T1000 (cell line): ENCODE measurements around the gene SUFU.
A peak's percentile ranks its signal among the peaks of the same experiment; 100 is the strongest.

Experiments used
- DNase-seq: peaks from one replicate; lab custom pipeline; 2025; ENCODE audit warnings: mixed read lengths; lab: John Stamatoyannopoulos, UW

Gene SUFU

DNA sequence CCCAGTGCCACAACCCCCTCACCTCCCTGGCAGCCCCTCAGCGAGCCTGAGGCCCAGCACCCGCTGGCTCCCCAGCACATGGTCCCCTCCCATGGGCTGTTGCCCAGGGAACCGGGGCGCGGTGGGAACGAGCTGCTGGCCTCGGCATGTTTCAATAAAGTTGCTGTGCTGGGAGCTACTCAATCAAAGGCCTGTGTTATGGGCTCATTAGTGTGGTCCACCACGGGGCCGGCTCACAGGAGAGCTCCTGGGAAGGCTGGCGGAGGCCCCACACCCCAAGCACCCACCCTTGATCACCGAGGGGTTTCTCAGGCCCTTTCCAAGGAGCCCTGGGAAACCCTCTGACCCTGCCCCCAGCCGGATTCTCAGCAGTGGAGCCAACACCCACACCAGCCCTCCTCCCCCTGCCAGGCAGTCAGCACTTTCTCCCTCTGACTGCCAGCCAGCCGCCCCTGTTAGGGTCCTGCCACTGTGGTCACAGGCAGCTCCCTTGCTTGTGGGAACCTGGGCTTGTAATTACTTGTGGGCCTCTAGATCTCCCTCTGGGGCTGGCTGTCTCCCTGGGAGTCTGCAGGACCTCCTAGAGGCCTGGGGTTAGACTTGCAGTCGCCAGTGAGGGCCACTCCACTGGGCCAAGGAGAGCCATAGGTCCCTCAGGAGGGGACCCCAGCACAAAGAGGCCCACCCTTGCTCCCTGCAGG lies 115.7 kb downstream of the SUFU start:
- DNase-seq: no peak

DNA sequence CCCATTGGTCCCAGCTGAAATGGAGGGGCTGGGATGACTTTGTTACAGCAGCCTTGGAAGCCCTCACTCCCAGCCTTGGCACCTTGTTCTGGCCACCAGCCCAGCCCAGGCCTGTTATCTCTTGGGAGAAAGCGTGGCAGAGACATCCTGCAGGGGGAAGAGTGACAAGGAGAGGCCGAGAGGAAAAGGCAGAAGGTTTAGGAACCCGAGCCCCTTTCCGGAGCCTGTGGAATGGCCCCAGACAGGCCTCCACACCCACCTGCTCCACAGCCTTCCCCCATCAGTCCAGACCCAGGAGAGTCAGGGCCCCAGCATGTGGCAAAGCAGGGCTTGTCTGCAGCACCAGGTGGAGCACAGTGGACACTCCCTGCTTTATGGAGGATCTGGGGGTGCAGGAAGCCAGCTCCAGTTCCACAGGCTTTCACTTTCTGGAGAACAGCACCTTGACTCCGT lies 116.4 kb downstream of the SUFU start:
- no peak for DNase-seq

DNA sequence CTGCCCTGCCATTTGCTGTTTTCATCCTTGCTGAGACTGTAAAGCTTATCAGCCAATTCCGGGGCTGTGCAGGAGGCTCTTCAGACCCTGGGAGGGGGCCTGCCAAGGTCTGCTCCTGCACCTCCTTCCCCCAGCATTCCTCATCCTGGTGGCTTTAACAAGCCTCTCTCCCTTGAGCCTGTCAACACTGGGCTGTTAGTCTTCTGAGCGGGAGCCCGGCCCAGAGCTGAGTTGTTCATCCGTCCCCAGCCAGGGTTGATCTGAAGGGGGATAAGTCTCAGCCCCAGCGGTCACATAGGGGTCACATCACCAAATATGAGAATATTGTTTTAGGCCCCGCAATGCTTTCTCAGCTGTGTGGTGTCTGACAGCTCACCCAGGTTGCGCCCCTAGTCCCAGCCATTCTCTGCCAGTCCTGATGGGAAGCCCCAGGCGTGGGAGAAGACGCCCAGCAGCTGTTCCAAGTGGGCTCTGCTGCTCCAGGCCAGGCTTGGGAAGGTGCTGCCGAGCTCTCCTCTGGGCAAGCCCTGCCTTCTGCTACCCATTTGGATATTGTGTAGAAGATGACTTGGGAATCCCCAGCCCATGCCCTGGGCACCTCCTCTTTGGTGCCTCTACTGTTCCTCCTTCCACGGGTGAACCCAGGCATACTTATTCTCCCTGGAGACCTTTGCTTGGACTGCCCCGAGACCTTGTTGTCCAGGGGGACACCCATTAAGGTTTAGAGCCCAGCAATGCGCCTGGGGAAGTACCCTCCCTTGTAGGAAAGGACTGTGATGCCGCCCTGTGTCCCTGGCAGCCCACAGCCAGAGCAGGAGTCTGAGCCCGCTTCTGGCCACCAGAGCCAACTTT lies 117.0 kb downstream of the SUFU start:
- DNase-seq: no peak

DNA sequence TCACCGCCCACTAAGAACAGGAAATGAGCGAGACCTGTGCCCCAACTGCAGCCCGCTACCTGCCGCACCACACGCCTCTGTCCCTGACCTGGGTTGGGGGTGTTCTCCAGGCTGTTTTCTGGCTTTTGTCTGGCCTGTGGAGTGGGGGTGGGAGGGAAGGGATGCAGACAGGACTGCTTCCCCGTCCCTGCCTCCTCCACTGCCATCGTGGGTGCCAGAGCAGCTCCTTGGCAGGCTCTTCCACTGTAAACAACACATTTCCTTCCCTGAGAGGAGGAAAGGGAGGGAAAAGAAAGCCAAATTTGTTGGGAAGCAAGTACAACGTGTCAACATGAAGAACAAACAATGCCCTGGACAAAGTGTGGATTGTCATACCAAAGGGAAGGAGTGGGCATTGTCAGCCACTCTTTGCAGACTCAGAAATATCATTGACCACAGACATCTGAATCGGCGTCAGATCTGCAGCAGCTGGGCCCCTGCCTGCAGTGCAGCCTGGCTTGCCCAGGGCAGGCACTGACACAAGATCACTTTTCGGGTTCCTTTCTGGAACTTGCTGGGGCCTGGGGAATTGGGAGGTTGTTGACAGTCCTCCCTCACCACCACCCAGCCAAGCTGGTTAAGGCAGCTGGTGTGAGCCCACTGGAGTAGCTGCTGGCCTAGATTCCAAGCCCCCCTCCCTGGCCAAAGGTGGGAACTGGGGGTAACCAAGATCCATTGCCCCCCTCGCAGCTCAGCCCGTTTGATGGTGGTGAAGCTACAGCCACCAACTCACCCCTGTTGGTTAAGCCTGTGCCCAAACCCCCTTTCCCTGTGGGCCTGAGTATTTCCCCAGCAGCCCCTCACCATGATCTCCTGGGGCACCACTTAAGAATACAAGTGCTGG lies 117.9 kb downstream of the SUFU start:
- no peak for DNase-seq

DNA sequence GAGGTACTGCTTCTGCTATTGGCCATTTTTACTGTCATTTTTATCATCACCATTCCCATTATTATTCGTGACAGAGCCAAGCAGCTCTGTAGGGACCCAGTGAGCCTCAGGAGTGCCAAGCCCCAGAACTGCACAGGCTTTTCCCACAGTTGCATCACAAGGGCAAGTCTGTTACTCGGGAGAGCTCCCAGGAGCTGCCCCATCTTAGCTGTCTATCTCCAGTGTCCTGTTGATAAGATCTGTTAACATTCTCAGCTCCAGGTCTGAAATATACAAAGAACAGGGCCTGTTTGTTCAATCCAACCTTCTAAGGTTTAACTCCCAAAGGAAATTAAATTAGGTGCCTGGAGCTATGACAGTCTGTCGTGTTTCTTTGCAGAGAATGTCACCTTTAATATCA lies 120.3 kb downstream of the SUFU start:
- no peak for DNase-seq

DNA sequence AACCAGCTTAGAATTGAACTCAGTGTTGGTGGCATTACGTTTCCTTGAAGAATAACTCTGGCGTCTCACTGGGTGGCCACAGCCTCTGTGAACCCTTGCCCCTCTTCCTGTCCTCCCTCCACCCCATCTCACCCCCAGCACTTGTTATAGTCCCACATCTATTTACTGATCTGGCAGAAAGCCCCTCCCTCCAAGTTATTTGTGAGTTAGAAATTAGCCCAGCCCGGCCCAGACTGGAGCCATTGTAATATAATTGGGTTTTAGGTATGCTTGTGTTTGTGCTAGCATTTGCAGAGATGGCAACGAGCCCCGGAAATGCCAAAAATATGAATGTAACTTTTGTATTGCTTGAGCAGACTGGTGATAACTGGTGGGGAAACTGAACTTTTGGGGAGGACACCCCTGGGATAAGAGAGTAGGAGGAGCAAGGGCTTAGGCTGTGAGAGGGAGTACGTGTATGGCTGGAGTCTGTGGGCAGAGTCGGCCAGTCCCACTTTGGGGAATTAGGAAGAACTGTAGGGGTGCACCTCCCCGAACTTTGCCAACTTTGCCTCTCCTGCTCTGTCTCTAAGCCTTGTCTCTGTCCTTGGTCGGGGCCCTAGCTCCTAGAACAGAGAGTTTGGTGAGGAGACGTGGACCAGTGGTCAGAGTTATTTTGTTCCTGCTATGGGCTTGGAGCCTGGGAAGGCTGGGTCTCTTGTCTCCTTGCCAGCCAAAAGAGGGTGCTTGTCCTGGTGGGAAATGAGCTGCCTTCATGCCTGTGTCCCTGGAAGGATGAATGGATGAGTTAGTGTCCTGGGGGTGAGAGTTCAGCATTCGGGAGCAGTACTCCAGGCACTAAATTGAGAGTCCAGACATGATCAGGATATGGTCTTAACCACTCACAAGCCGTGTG lies 121.2 kb downstream of the SUFU start:
- no peak for DNase-seq

DNA sequence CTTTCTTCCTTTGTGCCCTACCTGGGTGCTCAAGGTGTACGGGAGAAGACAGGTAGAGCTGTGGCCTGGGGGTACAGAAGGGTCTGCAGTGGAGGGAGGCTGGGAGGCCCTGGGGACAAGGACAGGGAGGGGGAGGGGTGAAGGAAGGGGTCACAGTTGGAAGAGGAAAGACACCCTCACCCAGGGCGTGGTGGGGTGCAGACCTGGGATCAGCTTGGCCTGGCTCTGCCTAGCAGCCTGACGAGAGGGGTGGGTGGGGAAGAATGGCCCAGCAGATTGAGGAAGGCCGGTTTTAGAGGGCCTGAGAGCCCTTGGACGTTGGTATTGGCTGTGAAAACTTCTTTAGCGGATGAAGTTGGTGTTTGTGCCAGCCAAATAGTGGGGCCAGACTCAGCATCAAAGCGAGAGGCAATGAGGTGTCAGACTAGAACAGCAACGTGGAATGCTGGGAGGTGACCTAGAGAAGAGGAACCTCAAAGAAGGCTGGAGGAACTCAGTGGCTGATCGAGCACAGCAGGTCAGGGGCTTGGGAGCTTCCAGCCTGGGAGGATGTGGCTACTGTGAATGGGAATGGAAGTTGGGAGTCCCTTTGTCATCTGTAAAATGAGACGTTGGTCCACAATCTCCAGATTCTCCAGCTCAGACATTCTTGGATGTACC lies 122.4 kb downstream of the SUFU start:
- no peak for DNase-seq

DNA sequence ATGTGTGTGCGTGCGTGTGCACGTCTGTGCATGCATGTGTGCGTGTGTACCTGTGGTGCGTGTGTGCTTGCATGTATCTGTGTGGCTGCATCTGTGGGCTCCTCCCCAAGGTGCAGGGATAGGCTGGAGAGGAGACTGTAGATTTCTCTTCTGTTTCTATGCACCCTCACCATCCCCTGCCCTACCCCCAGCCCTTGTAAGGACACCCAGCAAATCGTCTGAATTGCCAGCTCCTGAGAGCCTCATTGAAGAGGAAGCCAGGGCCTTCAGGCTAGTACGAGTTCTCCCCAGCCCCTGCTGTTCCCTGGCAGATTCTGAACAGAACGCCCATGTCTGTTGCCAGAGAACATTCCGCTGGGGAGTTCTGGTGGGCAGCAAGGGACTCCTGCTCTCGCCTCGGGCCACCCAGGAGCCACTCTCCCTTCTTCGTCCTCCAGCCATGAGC lies 123.5 kb downstream of the SUFU start:
- no peak for DNase-seq

DNA sequence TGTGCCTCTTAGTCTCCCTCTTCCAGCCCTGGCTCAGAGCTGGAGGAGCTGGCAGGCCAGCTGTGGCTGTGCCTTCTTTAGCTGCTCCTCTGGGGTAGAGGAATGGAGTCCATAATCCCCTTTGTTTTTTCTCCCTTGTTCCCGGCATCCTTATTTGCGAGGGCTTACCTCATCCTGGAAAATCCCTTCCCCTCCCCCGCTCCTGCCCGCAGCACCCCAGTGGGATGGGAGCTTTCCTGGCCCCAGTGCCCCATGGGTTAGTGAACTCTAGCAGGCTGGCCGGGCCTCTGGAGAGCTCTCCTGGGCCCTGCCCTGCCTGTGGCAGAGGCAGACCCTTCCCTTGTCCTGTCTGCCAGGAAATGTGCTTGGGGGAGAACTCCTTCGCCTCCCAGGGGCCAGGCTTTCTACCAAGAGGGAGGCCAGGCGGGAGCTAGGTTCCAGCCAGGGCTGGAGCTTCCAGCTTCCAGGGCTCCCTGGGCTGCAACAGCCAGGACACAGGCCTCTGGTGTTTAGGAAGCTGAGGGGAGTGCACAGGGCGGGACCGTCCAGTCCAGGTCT lies 124.0 kb downstream of the SUFU start:
- peak; percentile 44 for DNase-seq

DNA sequence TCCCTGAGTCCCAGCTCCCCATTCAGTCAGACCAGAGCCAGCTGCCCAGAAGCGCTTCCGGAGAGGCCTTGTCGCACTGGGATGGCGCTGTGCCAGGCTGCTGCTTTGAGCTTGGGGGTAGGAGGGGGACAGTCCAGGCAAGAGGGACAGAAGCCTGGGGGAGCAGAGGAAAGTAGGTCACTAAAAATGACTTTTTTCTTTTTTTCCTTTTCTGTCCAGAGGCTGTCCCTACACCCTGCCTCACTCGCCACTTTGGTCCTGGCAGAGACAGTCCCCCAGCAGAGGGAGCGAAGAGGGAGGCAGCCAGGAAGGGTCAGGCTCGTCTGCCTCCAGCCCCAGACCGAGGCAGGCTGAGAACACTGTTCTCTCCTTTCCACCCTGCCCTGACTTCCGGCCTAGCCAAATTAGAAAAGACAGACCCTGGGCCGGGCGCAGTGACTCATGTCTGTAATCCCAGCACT lies 124.7 kb downstream of the SUFU start:
- DNase-seq: no peak

DNA sequence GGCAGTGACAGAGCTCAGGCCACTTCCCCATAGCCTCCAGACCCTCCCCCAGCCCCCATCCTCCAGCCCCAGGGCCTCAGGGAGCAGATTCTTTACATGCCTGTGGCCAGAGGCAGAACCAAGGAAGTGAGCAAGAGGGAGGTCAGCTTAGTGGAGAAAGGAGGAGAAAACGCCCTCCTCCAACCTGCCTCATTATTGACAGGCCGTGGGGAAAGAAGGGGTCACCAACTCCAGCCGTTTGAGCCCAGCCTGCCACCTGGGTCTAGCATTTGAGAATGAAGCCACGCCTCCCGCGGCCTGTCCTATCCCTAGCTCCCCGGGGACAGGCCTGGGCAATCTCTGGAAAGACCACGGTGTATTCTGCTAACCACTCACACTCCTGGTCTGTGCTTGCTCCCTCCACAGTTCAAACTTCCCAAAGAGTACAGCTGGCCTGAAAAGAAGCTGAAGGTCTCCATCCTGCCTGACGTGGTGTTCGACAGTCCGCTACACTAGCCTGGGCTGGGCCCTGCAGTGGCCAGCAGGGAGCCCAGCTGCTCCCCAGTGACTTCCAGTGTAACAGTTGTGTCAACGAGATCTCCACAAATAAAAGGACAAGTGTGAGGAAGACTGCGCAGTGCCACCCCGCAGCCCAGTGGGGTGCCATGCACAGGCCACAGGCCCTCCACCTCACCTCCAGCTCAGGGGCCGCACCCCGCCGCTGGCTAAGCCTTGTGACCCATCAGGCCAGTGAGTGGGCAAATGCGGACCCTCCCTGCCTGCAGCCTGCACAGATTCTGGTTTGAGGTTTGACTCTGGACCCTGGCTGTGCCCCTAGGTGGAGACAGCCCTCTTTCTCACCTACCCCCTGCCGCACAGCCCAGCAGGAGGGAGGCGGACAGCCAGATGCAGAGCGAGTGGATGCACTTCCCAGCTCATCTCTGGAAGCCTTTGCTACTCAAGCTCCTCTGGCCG lies 126.2 kb downstream of the SUFU start:
- peak; percentile 61 for DNase-seq

DNA sequence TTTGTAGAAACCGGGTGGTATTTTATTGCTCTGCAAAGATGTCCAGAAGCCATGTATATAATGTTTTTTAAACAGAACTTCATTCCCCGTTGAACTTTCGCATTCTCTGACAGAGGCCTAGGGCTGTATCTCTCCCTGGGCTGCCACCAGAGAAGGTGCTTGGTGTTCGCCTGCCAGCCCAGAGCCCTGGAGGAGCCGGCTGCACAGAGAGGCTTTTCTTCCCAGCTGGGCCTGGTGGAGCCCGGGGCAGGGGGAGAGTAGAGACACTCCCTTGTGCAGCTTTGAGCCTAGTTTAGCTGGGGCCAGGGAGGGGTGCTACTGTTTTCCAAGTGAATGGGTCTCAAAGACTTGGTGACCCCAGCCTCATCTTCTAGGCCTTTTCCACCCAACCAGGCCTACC lies 126.9 kb downstream of the SUFU start:
- no peak for DNase-seq

DNA sequence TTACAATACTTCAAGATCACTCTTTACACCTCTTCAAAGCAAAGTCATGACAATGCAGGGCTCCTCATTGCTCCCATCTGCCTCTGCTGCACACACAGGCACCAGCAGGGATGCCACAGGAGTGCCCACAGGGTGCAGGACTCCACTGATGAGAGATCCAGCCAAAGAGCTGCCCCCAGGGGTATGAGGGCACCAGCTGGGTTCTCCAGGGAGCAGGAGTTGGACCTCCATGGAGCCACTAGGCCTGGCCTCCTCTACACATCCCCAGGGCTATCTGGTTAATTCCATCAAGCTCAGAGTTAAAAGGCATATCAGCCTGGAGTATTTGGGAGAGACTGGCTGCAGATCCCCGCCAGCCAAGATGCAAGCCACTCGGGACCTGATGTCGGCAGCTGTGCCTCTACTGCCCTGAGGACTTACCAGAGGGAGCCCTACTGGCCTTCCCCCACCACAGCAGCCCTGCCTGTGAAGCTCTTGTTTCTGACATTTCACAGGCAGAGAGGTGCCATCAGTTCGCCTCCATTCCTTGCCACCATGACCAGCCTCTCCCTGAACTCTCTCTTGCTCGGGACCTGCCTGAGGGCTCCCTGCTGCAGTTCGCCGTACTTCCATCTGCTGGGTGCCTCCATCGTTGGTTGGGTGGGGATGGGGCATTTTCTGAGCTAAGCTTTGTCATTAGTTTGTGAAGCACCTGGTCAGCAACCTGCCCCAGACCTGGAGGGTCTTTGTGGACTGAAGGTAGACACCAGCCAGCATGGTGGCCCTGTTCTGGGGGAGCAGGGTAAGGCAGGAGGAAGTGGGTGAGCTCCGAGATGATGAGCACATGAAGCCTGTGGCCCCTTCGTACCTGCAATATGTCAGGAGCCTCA lies 128.0 kb downstream of the SUFU start:
- no peak for DNase-seq

DNA sequence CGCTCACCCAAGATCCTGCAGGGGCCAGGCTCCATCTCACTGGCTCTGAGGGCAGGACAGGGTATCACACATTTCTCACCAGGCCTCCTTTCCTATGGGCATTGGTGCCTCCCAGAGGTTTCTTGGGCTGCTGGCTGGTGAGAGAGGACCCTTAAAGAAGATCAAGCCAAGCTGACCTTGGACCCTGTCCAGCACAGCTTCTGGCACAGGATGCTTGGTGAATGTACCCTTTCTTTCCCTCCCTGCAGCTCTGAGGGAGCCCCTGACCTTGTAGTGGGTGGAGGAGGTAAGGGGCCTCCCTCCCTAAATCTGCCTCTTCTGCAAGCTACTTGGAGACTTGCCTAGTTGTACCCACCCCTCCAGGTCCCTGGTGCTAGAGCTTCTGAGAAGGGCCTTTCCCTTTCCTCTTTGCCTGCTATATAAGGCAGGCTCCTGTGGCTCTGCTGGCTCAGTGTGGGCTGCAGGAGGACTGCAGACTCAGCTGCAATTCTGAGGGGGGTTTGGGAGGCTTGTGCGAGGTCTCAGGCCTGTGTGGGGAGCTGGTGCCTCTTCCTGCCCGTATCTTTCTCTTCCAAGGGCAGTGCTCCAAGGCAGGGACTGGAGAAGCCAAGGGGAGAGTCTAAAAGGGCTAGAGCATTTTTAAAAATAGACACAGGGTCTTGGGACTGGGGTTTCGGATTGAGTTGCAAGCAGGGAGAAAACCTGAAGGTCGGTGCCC lies 128.8 kb downstream of the SUFU start:
- DNase-seq: no peak

DNA sequence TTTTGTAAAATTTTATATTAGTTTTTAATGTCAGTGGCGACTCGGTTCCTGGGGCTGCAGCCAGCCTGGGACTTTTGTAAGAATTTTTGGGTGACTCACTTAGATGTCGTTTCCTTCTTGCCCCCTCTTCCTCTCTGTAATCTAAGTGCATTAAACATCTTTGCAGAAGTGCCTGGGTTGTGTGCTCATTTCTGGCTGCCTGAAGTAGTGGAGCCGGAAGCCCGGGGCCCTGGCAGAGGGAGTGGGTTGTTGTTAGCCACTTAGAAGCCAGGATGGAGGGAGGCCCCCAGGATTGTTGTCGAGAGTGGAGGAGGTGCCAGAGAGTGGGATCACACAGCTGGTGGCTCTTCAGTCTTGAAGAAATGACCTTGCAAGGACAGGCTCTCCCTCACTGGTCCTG lies 129.5 kb downstream of the SUFU start:
- DNase-seq: no peak

DNA sequence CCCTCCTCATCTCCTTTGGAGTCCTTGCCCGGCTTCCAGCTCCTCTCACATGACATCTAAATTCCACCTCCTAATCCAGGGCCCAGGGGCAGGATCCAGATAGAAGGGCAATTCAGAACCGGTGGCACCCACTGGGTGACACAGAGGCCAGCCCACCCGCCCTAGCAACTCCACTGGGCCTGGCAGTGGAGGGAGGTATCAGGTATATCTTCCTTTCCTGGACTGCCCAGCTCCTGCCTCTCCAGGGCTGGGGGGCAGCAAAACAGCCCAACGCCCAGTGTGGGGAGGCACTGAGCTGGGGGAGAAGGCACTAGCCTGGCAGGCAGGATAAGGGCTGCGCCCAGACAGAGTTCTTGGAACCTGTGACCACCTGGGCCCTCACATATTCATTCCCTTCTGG lies 130.1 kb downstream of the SUFU start:
- no peak for DNase-seq

DNA sequence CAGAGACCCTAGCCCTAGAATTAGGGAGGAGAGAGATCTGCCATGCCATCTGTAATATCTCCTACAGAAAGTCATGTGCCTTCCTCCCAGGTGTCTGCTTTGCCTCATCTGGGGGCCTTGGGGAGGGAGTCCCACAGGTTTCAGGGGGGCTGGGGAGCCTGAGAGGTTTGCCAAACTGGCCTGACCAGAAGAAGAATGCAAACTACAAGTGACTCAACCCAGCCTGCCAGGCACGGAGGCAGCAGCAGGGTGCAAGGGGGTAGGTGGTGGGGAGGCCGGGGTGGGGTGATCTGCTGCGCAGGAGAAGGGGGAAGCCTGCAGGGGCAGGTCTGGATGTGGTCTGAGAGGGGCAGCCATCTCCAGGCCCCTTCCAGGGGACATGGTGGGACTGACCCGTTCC lies 130.9 kb downstream of the SUFU start:
- no peak for DNase-seq

DNA sequence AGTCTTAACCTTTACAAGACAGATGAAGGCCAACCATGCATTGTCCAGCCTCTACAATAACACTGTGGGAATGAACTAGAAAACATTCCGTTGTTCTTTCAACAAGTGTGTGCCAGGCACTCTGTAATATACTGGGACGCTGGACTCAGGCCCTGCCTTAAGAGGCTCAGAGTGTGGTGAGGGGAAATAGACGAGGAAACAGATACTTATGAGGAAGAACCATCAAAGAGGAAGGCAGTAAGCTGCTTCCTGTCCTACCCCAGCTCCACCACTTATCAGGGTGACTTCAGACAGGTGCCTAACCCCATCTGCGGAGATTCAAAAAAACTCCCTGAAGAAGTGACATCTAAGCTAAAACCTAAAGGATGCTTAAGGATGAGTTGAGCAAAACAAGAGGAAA lies 131.6 kb downstream of the SUFU start:
- DNase-seq: no peak
